HCT116 (cell line): ENCODE data around the gene KIF5C.

Experiments used
- EZH2 ChIP-seq: fragments of 200-600 bp; sonication (generic); IDR thresholded peaks from 2 replicates; pipeline ENCODE4 v1.6.1; 2017; ENCODE audit warnings: antibody characterized with exemption, mixed run types
- POLR2AphosphoS5 ChIP-seq: IDR thresholded peaks from 2 replicates; pipeline ENCODE4 v1.6.1; 2011; ENCODE audit warnings: mild to moderate bottlenecking, low read depth, low read length, moderate library complexity

DNA sequence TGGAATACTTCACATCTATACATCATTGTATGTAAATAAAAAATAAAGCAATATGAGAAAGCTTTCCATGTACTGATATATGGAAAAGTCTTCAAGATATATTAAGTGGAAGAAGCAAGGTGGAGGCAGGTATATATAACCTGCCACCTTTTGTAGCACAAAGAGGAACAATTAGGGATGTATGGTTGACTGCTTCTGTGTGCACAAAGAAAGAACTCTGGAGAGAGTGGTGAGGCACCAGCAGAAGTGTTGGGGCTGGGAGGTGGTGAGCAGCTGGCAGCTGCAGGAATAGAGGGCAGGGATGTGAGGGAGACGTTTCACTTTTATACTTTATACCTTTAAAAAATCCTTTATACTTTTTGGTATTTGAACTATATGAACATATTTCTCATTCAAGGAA is 26.1 kb downstream of the KIF5C start:
- TF ChIP-seq POLR2AphosphoS5 (no peak), EZH2 (no peak)
